ENCODE measurements around the gene LAYN. TPM values are rescaled to one million over a fixed set of nuclear protein-coding genes. Genes with fewer than 3 reads are reported as not detected.

The LAYN gene
- polyA plus RNA-seq, 2 of the 4 experiments (the other 2 are of a cell fraction): 4.1 to 9.0 TPM

- TF ChIP-seq, protein P1, sequence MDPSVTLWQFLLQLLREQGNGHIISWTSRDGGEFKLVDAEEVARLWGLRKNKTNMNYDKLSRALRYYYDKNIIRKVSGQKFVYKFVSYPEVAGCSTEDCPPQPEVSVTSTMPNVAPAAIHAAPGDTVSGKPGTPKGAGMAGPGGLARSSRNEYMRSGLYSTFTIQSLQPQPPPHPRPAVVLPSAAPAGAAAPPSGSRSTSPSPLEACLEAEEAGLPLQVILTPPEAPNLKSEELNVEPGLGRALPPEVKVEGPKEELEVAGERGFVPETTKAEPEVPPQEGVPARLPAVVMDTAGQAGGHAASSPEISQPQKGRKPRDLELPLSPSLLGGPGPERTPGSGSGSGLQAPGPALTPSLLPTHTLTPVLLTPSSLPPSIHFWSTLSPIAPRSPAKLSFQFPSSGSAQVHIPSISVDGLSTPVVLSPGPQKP (IDR thresholded peaks at IDR 0.05; ENCODE audit: low read depth, low read length): no peak
- no peak for TF ChIP-seq RAD21 (conservative IDR thresholded peaks at IDR 0.05 in 1 of 2, IDR thresholded peaks at IDR 0.05 in 1 of 2)
- TF ChIP-seq PHF8 (IDR thresholded peaks at IDR 0.05; ENCODE audit: borderline replicate concordance, low read depth): no peak
- no peak for TF ChIP-seq NR3C1 (IDR thresholded peaks at IDR 0.05)
- no peak for TF ChIP-seq JUNB (IDR thresholded peaks at IDR 0.05)
- no peak for TF ChIP-seq HEYL (CRISPR knock-in tag; IDR thresholded peaks at IDR 0.05)
- no peak for TF ChIP-seq CHD2 (IDR thresholded peaks at IDR 0.05; ENCODE audit: low read length, partially characterized antibody)
- TF ChIP-seq BHLHE40 (IDR thresholded peaks at IDR 0.05; ENCODE audit: low read depth, low read length): no peak
- TF ChIP-seq ESRRA (IDR thresholded peaks at IDR 0.05; ENCODE audit: borderline replicate concordance, low read length): no peak
Observed at GRCh38 chr11:111522426-111522825, 18.1 kb upstream of the LAYN start (continued).

DNA sequence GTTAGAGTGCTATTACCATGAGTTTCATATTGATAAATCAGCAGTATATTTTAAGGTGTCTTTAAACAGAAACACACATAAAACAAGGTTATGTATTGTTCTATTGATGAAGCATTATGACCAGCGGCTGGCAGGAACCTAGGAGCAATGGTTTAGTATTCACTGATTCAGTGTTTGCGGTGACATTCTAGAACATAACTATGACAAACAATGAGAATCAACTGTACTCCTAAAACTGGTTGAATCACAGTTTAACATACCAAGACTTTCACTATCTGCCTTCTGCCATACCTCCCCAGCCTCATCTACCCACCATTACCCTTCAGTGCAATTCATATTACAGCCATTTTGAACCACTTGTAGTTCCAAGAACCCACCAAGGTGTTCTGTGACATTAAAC lies 17.2 kb upstream of the LAYN start:
- CTCF ChIA-PET: no interaction called here
- FAIRE-seq (no peak), ATAC-seq (no peak), DNase-seq (ENCODE audit: low read depth in 1 of 2, low spot score in 1 of 2) (no peak)
- 88% methylated on average over 2 of the region's 2 CpGs for WGBS (ENCODE audit: missing lambda C conversion rate)
- Histone ChIP-seq H3K4me3 (no peak overlapping the region), H3K4me1 (peaks cover 16% of the 10 kb centered on the region; the same call in 2 of the 3 replicates), H3K27ac (no peak overlapping the region), H3K9me3 (no peaks in the 10 kb centered on the region), H3K4me2 (no peak overlapping the region)
- TF ChIP-seq SMC3 (IDR thresholded peaks at IDR 0.05) (no peak), NPAS2 (CRISPR knock-in tag; IDR thresholded peaks at IDR 0.05; ENCODE audit: borderline replicate concordance) (no peak), NFE2L2 (conservative IDR thresholded peaks at IDR 0.05; ENCODE audit: low read length) (no peak), JUNB (IDR thresholded peaks at IDR 0.05) (no peak), RARB (CRISPR knock-in tag; IDR thresholded peaks at IDR 0.05) (no peak), PBX3 (IDR thresholded peaks at IDR 0.05) (no peak), RCOR1 (IDR thresholded peaks at IDR 0.05; ENCODE audit: low read depth, low read length) (no peak), NR3C1 (IDR thresholded peaks at IDR 0.05) (no peak), GATA3 (IDR thresholded peaks at IDR 0.05; ENCODE audit: borderline replicate concordance) (no peak), JUN (IDR thresholded peaks at IDR 0.05) (no peak), RNF2 (IDR thresholded peaks at IDR 0.05; ENCODE audit: borderline replicate concordance, low read depth) (no peak), MAZ (IDR thresholded peaks at IDR 0.05; ENCODE audit: borderline replicate concordance, low read depth, low read length) (no peak), KDM1A (IDR thresholded peaks at IDR 0.05; ENCODE audit: low read depth) (no peak), EP300 (IDR thresholded peaks at IDR 0.05) (no peak), FOSL2 (IDR thresholded peaks at IDR 0.05) (no peak), FOSL2 (CRISPR knock-in tag; IDR thresholded peaks at IDR 0.05) (no peak), FOSB (CRISPR knock-in tag; IDR thresholded peaks at IDR 0.05) (no peak), HDAC2 (IDR thresholded peaks at IDR 0.05) (no peak)
- TF ChIP-seq, protein P2, sequence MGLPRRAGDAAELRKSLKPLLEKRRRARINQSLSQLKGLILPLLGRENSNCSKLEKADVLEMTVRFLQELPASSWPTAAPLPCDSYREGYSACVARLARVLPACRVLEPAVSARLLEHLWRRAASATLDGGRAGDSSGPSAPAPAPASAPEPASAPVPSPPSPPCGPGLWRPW (IDR thresholded peaks at IDR 0.05): no peak
- POLR2A ChIA-PET: no interaction called here

DNA sequence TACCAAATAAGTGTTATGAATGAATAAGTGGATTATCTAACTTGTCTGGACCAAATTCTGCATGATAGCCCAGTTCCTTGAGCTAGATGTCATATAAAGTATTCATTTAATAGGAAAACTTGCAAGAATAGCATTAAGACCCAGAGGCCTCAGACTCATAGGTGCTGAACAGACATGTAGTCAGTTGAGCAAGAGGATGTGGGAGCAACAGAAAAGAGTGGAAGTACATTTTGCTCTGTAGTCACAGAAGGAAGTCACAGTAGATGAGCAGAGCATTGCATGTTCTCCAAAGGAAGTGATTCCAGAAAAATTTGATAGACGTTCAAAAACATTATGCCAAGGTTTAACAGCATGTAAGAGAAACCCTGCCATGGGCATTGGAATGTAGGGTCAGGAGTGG lies 16.5 kb upstream of the LAYN start:
- DNase-seq (ENCODE audit: low read depth in 1 of 2, low spot score in 1 of 2): no peak
- no peak for FAIRE-seq
- Histone ChIP-seq H3K4me3 (no peak overlapping the region), H3K4me1 (peaks cover 16% of the 10 kb centered on the region; the same call in 2 of the 3 replicates), H3K4me2 (no peak overlapping the region), H3K27ac (no peak overlapping the region), H3K9me3 (no peaks in the 10 kb centered on the region)
- no peak for TF ChIP-seq E2F6 (IDR thresholded peaks at IDR 0.05; ENCODE audit: borderline replicate concordance, low read depth)
- TF ChIP-seq RARB (CRISPR knock-in tag; IDR thresholded peaks at IDR 0.05): no peak
- no peak for TF ChIP-seq PBX3 (IDR thresholded peaks at IDR 0.05)
- no peak for TF ChIP-seq TP53 (CRISPR knock-in tag; IDR thresholded peaks at IDR 0.05)
- TF ChIP-seq ZFP36 (IDR thresholded peaks at IDR 0.05; ENCODE audit: borderline replicate concordance, partially characterized antibody): no peak
- TF ChIP-seq ZNF302 (CRISPR knock-in tag; IDR thresholded peaks at IDR 0.05): no peak
- TF ChIP-seq, protein P3, sequence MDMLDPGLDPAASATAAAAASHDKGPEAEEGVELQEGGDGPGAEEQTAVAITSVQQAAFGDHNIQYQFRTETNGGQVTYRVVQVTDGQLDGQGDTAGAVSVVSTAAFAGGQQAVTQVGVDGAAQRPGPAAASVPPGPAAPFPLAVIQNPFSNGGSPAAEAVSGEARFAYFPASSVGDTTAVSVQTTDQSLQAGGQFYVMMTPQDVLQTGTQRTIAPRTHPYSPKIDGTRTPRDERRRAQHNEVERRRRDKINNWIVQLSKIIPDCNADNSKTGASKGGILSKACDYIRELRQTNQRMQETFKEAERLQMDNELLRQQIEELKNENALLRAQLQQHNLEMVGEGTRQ (IDR thresholded peaks at IDR 0.05): no peak
- no peak for ATAC-seq
- WGBS (ENCODE audit: missing lambda C conversion rate): 83% methylated on average over 1 of the region's 1 CpG
- CTCF ChIA-PET: interaction anchor here (1.5 kb wide), 1 partner anchor 11 kb away, joined by 3 read pairs; no protein-coding TSS in a partner anchor
- POLR2A ChIA-PET: no interaction called here

Measured in A549 (cell line).